Mononuclear cell (primary cell): ENCODE results near the gene ADGRL4. TPM values are rescaled to one million over a fixed set of nuclear protein-coding genes. Genes with fewer than 3 reads are reported as not detected.
"Not testable (repeated sequence)": the region's sequence is repeated elsewhere in the genome, so short reads cannot be mapped to it uniquely, and the experiment has no call there.

Experiments
- H3K27me3 ChIP-seq: 2 replicates; pipeline ENCODE4 v1.6.0; 2011; ENCODE audit warnings: low read length, control low read depth; ENCODE audit not compliant: insufficient read depth
- H3K4me1 ChIP-seq: 2 replicates; pipeline ENCODE4 v1.5.1; 2011; ENCODE audit warnings: mild to moderate bottlenecking, low read length, control low read depth; ENCODE audit not compliant: insufficient read depth
- H3K4me3 ChIP-seq: 2 replicates; pipeline ENCODE4 v1.5.1; 2011; ENCODE audit warnings: mild to moderate bottlenecking, low read length, moderate library complexity
- H3K9me3 ChIP-seq: 2 replicates; pipeline ENCODE4 v1.5.1; 2011; ENCODE audit warnings: low read depth, mild to moderate bottlenecking, control low read depth, low read length
- total RNA-seq: library from RNA; depleted of rRNA; stranded (reverse); fragments of >200 nt; gene quantifications from one replicate; pipeline ENCODE4 v1.2.3, GENCODE V29; 2012

The ADGRL4 gene
- total RNA-seq, 1 donor, result not detected

DNA sequence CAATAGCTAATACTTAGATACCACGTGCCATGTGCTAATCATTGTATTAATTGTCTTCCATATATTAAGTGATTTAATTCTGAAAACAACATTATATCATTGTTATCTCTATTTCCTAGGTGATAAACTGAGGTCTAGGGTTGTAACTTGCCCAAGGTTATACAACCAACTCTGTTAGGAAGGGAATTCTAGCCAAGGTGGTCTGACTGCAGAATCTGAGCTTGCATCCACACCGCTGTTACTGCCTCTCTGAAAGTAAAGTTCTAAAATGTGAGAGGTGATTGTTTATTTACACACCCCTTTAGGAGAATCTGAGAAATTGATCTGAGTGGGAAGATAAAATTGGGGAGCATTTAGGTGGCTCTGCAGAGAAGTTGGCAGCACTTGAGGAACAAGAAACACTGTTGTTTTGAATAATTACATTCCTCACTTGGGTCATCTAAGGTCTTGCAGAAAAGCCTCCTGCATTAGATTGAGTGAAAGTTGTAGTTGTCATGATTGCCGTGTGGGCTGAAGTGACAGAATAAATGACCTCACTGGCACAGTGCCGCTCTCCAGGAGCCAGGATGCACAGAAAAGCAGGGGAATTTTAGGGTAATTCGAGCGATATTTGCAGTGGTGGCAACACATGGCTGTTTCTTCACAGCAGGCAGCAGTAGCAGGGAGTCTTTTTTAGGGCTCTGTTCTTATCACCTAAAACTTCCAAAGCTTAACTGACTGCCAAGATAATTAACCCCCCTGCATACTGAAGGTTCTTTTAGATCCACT is 121.7 kb downstream of the ADGRL4 start:
- Histone ChIP-seq H3K4me1 (no peaks in the 10 kb centered on the region), H3K4me3 (no peak overlapping the region), H3K9me3 (no peaks in the 10 kb centered on the region), H3K27me3 (no peaks in the 10 kb centered on the region)

DNA sequence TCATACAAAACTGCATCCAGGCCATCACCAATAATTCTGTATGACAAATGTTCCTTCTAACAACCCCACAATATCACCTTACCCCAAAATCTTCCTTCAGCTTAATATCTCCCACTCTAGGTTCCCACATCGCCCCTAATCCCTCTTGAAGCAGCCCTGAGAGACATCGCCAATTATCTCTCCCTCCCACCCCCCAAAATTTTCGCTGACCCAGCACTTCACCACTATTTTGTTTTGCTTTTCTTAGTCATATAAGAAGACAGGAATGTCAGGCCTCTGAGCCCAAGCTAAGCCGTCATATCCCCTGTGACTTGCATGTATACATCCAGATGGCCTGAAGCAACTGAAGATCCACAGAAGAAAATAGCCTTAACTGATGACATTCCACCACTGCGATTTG is 126.3 kb downstream of the ADGRL4 start:
- Histone ChIP-seq H3K27me3 (no peaks in the 10 kb centered on the region), H3K9me3 (no peaks in the 10 kb centered on the region), H3K4me1 (no peaks in the 10 kb centered on the region), H3K4me3 (no peak overlapping the region)

DNA sequence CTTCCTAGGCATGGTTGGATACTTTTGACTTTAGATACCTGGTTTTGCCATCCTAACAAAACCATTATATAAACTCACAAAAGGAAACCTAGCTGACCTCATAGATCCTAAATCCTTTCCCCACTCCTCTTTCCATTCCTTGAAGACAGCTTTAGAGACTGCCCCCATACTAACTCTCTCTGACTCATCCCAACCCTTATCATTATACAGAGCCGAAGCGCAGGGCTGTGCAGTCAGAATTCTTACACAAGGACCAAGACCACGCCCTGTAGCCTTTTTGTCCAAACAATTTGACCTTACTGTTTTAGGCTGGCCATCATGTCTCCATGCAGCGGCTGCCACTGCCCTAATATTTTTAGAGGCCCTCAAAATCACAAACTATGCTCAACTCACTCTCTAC is 130.5 kb downstream of the ADGRL4 start:
- not testable (repeated sequence) for H3K4me3 ChIP-seq, H3K27me3 ChIP-seq, H3K9me3 ChIP-seq, H3K4me1 ChIP-seq

DNA sequence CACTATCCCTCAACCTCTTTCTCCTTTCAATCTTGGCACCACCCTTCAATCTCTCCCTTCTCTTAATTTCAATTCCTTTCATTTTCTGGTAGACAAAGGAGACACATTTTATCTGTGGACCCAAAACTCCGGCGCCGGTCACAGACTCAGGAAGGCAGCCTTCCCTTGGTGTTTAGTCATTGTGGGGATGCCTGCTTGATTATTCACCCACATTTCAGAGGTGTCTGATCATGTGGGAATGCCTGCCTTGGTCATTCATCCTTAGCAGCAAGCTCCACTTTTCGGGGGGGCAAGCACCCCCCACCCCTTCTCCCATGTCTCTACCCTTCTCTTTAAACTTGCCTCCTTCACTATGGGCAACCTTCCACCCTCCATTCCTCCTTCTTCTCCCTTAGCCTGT is 133.7 kb downstream of the ADGRL4 start:
- H3K9me3 ChIP-seq, H3K4me1 ChIP-seq, H3K27me3 ChIP-seq, H3K4me3 ChIP-seq: not testable (repeated sequence)

DNA sequence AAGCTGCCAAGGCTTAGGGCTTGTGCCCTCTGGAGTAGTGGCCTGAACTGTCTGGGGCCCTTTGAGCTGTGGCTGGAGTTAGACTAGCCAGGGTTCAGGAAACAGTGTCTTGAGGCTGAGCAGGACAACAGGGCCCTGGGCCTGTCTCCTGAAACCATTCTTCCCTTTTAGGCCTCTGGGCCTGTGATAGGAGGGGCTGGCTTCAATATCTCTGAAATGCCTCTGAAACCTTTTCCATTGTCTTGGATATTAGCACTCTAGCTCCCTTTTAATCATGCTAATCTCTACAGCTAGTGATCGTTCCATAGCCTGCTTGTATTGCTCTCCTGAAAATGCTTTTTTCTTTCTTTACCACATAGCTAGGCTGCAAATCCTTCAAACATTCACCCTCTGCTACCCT is 135.3 kb downstream of the ADGRL4 start:
- Histone ChIP-seq H3K27me3 (no peaks in the 10 kb centered on the region), H3K4me1 (no peaks in the 10 kb centered on the region), H3K4me3 (no peak overlapping the region), H3K9me3 (no peaks in the 10 kb centered on the region)

DNA sequence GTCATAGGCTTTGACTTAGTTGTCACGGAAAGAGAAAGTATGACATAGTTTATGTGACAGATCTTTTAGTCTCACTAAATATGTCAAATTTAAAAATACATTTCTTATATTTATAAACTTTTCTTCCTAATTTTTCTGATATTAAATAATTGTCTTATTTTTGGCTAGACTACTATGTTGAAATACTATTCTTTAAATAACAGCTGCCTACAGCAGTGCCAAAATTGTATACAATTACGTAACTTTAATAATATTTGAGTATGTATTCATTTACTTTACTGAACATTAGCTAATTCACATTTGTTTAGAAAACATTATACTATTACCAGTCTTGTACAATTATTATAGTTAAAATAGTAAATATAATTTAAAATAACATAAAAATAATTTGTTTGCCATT is 137.4 kb downstream of the ADGRL4 start:
- H3K4me1 ChIP-seq, result no peaks in the 10 kb centered on the region
- H3K27me3 ChIP-seq, result no peaks in the 10 kb centered on the region
- no peak overlapping the region for H3K4me3 ChIP-seq
- H3K9me3 ChIP-seq, result no peaks in the 10 kb centered on the region

DNA sequence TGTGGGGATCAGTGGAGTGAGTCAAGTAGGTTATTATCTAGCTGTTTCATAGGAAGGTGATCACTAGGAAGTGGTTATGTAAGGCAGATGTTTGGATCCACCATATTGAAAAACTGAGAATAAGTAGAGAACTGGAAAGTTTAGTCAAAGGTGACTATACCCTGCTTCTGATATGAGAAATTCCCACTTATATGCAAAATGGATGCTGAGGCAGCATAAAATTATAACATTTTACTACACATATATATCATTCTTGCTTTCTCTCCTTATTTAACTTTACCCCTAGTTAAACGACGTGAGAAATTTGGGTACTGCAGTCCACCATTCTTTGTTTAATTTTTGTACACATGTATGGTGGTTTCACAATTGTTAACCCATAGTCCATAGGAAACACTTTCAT is 142.4 kb downstream of the ADGRL4 start:
- no peaks in the 10 kb centered on the region for H3K27me3 ChIP-seq
- H3K4me1 ChIP-seq, result no peaks in the 10 kb centered on the region
- H3K9me3 ChIP-seq, result no peaks in the 10 kb centered on the region
- no peak overlapping the region for H3K4me3 ChIP-seq

DNA sequence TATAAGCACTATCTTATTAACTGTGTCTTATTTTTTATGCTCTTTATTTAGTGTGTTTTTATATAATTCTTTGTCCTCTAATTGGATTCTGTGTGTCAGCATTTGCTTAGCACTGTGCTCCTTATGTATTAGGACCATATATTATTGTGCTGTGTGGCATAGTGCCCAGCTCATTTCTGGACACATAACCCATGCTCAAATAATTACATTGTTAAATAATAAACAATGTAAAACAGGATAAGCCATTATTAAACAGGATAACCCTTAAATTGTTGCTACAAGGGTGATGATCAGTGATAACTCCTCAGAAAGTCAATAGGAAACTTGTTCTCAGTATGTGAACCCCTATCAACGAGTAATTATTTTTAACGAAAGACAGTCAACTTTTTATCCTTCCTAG is 150.4 kb downstream of the ADGRL4 start:
- Histone ChIP-seq H3K4me3 (no peak overlapping the region), H3K27me3 (no peaks in the 10 kb centered on the region), H3K9me3 (no peaks in the 10 kb centered on the region), H3K4me1 (no peaks in the 10 kb centered on the region)

DNA sequence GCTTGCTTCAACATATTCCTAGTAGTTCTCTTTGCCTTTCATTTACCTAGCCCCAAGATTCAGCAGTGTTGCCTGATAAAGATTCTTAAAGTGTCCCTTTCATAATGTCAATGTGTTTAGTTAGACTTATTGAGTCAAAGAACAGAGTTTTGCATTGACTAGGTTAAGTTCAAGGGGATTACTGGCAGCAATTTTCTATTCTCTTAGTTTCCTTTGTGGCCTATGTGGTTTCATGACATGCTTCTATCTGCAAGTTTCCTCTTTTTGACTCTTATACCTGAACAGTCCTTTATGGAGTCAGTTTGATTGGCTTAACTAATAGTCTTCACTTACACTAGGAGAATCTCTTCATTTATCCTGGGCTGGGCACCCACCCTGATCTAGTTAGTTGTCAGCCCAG is 151.3 kb downstream of the ADGRL4 start:
- Histone ChIP-seq H3K27me3 (no peaks in the 10 kb centered on the region), H3K9me3 (no peaks in the 10 kb centered on the region), H3K4me1 (no peaks in the 10 kb centered on the region), H3K4me3 (no peak overlapping the region)

DNA sequence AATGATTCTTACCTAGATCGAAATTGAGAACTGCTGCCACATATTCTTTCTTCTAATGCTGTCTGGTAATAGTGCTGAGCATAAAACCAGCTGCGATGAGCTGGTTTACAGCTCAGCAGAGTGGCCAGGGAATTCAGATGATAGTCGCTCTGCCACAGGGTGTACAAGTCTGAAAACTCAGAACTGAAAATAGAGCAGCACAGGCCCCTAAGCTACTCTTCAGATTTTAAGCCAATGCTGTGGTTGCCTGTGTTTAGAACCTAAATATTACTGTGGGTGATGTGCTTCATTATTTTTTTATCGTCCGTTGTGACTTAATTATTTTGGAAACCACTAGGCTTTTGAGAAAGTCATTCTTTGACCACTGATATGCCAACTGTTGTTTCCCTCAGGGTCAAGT is 152.0 kb downstream of the ADGRL4 start:
- Histone ChIP-seq H3K9me3 (no peaks in the 10 kb centered on the region), H3K27me3 (no peaks in the 10 kb centered on the region), H3K4me1 (no peaks in the 10 kb centered on the region), H3K4me3 (no peak overlapping the region)

DNA sequence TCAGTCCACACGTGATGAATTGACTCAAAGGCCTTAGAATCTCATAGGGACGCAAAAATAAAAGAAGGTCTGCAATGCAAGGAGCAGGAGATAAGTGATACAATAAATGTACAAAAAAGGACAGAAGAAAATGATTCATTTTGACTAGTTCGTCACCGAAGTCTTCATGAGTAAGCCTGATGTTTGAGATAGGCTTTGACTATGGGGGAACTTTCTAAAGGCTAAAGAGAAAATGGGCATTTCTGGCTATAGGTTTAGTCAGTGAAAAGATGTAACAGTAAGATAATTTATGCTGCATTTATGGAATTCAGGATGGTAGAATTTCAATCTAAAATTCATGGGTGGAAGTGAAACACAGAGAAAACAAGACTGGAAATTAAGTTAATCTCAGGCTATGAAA is 163.0 kb downstream of the ADGRL4 start:
- Histone ChIP-seq H3K4me1 (no peaks in the 10 kb centered on the region), H3K4me3 (no peak overlapping the region), H3K9me3 (no peaks in the 10 kb centered on the region), H3K27me3 (no peaks in the 10 kb centered on the region)

DNA sequence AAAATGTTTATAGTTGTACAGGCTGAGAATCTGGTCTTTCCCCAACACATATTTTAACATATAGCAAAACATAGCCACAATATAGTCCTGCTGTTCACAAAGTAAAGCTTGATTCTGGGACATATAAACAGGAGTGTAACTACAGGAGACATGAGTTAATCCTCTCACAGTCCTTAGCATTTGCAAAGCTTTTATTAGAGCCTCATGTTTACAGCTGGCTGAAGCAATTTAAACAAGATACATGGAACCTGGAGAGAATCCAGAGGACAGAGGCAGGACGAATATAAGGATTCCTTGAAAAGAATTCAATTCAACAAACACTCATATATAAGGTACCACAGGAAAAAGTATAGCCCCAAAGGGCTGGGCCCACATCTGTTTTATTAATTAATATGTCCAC is 163.4 kb downstream of the ADGRL4 start:
- no peaks in the 10 kb centered on the region for H3K4me1 ChIP-seq
- no peak overlapping the region for H3K4me3 ChIP-seq
- no peaks in the 10 kb centered on the region for H3K9me3 ChIP-seq
- no peaks in the 10 kb centered on the region for H3K27me3 ChIP-seq

DNA sequence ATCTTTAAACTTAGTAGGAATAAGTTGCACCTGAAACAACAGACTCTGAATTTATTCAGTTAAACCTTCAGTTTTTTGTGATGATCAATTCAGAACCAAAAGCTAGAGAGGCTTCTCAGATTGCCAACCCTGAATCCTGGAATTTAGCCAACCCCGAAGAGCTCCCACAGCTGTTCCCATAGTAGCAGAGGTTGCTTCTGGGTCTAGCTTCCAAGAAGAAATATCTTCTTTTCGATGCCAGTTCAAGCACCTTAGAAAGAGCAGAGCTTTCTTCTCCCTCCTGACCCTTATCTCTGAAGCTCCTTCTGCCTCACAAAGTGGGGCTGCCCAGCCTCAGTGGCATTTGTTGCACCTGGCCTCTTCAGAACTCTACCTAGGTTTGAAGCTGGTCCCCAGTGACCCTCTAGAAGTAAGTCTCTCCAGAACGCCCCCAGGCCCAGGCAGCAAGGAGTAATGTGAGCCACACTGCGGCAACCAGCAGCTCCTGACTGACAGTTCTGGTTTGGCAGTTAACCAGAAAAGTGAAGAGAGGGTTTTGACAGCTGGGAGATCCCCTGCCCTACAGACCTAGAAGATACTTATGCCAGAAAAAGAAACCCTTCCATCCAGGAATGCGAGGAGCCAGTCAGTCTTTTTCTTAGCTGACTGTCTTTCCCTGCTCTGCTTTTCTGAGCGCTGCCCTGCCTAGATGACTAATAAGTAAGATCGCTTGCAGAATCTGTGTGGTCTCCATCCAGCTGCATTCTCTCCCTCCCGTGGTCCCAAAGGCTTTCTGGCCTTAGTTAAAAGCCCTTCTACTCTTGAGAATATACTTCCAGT is 165.9 kb downstream of the ADGRL4 start:
- Histone ChIP-seq H3K27me3 (no peaks in the 10 kb centered on the region), H3K9me3 (no peaks in the 10 kb centered on the region), H3K4me1 (no peaks in the 10 kb centered on the region), H3K4me3 (no peak overlapping the region)
